ENCODE results near the gene TMEM80.

- TF ChIP-seq CTCF (conservative IDR thresholded peaks at IDR 0.05; ENCODE audit: low read length) (no peak), EZH2phosphoT487 (IDR thresholded peaks at IDR 0.05; ENCODE audit: borderline replicate concordance) (no peak)
Measured at GRCh38 chr11:693887-694562, 1.6 kb upstream of the TMEM80 start.
